ENCODE measurements around the gene C5.

C5 gene

GRCh38 chr9:120905315-120906164 lies 144.5 kb downstream of the C5 start:
- peak; percentile 88 for DNase-seq

- no peak for DNase-seq
Observed at GRCh38 chr9:120904978-120905301, 145.1 kb downstream of the C5 start.

GRCh38 chr9:120904061-120904977 lies 145.8 kb downstream of the C5 start:
- peak; percentile 74 for DNase-seq

GRCh38 chr9:120902569-120903535 lies 147.2 kb downstream of the C5 start:
- peak; percentile 28 for DNase-seq

Measured in NCI-H510A treated with DMSO at 0.1 percent for 48 hours (cell line).